NCI-H345 treated with DMSO at 0.1 percent for 48 hours (cell line): ENCODE data around the gene PCNT.
"Not testable (repeated sequence)": the region's sequence is repeated elsewhere in the genome, so short reads cannot be mapped to it uniquely, and the experiment has no call there.

Experiments
- DNase-seq: peaks from one replicate; lab custom pipeline; 2025; ENCODE audit not compliant: unreplicated experiment; lab: John Stamatoyannopoulos, UW

PCNT gene

DNA sequence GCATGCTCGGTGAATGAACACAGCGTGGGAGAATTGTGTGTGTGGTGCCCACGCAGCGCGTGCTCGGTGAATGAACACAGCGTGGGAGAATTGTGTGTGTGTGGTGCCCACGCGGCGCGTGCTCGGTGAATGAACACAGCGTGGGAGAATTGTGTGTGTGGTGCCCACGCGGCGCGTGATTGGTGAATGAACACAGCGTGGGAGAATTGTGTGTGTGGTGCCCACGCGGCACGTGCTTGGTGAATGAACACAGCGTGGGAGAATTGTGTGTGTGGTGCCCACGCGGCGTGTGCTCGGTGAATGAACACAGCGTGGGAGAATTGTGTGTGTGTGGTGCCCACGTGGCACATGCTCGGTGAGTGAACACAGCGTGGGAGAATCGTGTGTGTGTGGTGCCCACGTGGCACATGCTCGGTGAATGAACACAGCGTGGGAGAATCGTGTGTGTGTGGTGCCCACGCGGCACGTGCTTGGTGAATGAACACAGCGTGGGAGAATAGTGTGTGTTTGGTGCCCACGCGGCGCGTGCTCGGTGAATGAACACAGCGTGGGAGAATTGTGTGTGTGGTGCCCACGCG is 79.4 kb downstream of the PCNT start:
- DNase-seq, result not testable (repeated sequence)

DNA sequence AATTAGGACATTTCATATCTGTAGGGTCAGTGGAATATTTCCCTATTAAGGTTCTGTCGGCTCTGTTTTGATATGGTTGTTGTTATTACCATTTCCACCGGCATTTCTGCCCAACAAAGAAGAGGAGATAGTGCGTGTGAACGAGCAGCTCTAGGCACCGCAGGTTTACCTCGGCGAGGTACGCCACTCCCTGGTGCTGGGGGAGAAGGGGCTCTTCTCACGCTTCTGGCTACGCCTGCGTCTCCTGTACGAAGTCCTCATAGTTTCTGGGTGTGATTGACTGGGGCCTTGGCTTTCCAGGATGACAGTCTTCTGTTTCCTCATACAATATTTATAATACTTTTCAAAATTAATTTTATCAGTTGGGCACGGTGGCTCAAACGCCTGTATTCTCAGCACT is 80.3 kb downstream of the PCNT start:
- DNase-seq, result no peak

DNA sequence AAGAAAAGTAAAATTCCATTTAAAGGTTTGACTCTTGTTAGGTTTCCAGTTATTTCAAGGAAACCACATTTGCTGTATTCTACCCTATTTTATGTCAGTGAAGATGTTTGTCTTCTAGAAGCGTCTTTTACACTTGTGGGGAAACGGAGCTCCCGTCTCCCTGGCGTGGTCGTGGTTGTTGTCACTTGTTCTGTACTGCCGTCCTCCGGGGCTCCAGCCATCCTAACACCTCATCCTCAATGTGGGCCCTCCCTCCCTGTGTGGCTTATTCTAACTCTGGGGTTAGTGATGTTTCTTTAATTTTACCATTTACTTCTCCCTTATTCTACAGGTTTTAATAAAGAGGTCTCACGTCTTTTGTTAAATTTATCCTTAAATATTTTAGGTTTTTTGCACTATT is 82.0 kb downstream of the PCNT start:
- DNase-seq, result no peak

DNA sequence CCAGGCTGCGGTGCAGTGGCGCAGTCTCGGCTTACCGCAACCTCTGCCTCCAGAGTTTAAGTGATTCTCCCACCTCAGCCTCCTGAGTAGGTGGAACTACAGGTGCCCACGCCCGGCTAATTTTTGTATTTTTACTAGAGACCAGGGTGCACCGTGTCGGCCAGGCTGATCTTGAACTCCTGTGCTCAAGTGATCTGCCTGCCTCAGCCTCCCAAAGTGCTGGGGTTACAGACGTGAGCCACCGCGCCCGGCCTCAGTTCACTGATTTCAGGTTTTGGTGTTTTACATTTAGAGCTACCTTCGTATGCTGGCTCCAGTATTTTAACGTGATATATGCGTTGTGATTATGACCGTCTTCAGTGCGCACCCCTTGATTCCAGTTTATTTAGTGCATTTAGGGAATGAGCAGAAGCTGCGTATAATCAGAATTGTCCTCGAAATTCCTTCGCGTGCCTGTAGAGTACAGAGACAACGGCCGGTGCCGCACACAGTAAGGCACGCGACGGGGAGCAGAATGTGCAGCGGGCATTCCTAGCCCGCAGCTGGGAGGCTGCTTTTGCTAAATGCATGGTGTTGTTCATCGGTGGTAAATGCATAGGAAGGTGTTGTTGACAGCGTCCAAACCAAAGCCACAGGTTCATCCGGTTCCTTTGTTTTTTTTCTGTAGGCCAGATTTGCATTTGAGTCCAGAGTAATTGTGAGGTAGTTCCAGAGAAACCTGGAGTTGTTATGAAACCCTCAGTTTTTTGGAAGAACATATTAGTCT is 85.9 kb downstream of the PCNT start:
- DNase-seq, result no peak

DNA sequence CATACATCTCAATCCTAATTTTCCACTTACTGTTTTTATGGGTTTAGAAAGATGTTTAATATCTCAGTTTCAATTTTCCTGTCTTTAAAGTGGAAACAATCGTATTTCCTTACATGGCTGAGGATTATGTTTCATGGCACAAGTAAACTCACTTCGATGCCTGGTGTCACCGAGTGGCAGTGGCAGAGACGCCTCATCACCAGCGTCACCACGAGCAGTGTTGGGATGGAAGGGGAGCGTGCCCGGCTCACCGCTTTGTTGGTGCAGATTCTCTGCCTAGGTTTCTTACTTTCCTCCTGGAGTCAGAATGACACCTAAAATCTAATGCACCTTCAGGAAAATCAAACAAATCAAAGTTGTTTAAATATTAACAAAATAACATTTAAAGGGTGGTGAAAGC is 86.6 kb downstream of the PCNT start:
- DNase-seq, result no peak

DNA sequence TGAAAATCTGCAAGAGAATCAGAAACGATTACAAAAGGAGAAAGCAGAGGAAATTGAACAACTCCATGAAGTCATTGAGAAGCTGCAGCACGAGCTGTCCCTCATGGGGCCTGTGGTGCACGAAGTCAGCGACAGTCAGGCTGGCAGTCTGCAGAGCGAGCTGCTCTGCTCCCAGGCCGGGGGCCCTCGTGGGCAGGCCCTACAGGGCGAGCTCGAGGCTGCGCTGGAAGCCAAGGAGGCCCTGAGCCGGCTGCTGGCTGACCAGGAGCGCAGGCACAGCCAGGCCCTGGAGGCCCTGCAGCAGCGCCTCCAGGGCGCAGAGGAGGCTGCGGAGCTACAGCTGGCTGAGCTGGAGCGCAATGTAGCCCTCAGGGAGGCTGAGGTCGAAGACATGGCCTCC is 87.3 kb downstream of the PCNT start:
- no peak for DNase-seq

DNA sequence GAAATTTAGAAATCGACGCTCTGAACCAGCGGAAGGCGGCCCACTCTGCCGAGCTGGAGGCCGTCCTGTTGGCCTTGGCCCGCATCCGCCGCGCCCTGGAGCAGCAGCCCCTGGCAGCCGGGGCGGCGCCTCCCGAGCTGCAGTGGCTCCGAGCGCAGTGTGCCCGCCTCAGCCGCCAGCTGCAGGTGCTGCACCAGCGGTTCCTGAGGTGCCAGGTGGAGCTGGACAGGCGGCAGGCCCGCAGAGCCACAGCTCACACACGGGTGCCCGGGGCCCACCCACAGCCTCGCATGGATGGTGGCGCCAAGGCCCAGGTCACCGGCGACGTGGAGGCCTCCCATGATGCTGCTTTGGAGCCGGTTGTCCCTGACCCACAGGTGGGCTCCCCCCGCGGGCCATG is 87.7 kb downstream of the PCNT start:
- no peak for DNase-seq

DNA sequence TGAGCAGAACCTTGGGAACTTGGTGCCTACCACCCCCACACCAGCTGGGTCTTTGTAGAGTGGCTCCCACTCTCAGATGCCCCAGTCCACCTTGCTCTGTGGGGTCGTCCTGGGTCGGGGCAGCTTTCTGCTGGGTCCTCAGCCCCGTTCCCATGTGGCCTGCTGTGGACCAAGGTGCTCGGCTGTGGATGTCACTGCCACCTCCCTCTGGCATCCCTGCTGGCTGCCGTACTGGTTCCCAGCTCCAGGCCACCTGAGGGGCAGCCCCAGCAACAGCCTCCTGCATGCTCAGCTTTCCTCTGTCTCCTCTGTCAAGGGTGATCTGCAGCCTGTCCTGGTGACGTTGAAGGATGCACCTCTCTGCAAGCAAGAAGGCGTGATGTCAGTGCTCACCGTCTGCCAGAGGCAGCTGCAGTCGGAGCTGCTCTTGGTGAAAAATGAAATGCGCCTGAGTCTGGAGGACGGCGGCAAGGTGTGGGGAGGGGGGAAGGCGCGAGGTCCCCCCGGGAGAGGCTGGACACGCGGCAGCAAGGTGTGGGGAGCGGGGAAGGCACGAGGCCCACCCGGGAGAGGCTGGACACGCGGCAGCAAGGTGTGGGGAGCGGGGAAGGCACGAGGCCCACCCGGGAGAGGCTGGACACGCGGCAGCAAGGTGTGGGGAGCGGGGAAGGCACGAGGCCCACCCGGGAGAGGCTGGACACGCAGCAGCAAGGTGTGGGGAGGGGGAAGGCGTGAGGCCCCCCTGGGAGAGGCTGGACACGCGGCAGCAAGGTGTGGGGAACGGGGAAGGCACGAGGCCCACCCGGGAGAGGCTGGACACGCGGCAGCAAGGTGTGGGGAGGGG is 88.8 kb downstream of the PCNT start:
- DNase-seq, result no peak

DNA sequence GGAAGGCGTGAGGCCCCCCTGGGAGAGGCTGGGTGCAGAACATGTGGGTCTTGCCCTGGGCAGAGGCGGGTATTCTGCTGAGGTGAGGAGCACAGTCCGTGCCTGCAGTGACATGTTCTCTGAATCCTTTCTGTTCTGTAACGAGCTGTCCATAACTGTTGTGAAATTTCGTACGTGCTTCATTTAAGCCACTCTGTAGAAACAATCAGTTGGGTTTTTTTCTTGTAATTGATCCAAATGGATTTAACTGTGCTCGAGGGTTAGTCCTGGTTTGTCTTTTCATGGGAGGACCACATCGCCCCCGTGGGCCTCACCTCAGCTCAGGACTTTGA is 89.4 kb downstream of the PCNT start:
- no peak for DNase-seq

DNA sequence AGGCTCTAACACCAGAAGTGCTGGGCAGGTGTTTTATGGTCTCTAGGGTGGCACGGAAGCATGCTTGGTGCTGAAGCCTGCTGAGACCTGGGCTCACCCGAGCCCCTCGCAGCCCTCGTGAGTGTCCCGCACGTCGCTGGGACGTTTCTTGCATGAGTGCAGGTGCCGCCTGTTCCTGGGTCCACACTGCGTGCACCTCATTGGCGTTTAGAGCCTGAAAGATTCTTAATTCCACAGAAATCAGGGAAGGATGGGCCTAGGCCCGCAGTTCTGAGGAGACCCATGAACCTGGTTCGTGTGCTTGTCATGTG is 91.0 kb downstream of the PCNT start:
- DNase-seq, result no peak

DNA sequence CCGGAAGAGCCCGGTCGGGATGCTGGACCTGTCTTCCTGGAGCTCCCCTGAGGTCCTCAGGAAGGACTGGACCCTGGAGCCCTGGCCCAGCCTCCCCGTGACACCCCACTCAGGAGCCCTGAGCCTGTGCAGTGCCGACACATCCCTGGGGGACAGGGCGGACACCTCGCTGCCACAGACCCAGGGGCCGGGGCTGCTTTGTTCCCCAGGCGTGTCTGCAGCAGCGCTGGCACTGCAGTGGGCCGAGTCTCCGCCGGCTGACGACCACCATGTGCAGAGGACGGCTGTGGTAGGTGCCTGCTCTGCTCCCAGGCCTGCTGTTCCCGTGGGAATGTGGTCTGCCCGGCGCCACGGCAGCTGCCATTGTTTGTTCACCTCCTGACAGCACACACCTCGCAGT is 92.6 kb downstream of the PCNT start:
- DNase-seq, result no peak

DNA sequence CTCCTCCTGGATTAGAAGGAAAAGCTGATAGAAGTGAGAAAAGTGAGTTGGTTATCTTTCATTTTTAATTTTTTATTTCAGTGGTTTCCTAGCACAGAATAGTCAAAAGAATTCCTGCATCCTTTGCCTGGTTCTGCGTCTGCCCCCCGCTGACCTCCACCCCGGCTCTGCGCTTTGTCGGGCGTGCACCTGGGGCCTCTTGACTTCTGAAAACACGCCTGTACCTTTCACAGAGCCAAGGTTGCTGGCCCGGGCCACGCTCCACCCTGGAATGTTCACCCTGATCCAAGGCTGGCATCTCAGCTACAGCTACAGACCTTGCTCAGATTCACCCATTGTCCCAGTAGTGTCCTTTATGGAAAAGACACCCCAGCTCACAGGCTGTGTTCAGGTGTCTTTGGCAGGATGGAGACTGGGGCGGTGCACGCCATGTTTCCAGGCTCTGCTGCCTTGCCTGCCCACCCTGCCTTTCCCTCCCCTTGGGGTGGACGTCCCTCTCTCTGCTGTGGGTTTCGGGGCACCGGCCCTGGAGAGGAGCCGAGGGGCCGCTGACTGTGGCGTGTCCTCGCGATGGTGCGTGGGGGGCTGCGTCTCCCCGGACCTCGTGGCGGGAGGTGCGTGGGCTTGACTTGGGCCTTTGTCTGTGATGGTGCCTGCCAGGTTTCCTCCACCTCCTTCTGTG is 94.5 kb downstream of the PCNT start:
- DNase-seq, result no peak

DNA sequence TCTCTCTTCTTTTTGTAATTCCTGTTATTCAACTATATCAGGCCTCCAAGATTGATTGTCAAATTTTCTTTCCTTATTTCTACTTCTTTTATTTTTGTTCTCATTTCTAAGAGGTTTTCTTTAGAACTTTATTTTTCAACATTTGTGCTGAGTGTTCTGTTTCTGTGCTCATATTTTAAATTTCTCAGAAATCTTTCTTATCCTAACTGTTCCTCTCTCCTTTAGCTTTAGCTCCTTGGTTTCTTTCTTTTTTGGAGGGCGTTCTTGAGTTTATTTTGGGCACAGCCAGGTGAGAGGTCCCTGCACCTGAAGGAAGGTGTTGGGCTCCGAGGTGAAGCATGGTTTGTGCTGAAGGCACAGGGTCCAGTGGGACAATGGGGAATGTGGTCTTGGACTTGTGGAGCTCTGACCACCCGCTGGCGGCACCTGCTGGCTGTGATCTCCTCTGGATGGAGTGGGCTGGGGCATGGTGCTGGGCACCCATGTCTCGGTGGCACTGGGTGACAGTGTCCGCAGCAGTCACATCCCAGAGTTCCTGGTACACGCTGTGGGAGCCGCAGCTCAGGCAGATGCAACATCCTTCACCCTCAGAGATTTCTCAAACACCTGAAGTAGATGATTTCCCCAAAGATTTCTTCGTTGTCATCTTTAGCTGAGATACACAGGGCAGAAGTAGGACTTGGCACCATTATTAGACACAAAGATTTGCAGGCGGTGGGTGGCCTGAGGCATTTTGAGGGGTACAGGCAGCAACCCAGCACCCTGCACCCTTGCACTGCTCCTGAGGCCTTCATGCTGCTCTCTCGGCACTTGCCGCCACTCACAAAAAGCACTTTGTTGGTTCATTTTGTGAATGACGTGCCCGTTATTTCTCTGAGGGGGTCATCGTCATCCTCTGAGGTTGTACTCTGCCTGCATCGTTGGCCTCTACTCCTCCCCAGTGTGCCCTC is 96.6 kb downstream of the PCNT start:
- DNase-seq, result no peak

DNA sequence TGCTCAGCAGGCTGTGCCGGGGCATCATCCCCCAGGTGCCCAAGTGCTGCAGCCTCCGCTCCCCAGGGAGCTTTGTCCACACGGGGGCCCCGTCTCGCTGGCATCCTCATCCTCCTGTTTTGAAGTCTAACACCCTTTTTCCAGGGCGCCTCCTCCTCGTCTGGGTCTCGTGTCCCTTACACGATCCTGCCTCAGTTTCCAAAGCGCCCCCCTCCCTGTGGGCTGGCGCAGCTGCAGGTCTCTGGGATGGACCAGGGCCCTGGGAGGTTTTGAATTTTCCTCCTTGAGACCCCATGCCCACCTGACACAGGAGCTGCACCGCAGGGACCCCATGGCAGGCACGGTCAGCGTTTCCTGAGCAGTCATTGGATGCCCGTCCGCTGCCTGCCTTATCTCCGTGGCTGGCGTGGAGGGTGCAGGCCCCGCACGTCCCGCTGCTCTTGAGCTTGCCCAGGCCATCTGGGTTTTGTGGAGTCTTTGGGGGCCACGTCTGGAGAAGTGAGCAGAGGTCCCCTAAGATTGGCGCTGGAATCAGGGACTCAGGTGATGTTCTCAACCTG is 97.3 kb downstream of the PCNT start:
- no peak for DNase-seq

DNA sequence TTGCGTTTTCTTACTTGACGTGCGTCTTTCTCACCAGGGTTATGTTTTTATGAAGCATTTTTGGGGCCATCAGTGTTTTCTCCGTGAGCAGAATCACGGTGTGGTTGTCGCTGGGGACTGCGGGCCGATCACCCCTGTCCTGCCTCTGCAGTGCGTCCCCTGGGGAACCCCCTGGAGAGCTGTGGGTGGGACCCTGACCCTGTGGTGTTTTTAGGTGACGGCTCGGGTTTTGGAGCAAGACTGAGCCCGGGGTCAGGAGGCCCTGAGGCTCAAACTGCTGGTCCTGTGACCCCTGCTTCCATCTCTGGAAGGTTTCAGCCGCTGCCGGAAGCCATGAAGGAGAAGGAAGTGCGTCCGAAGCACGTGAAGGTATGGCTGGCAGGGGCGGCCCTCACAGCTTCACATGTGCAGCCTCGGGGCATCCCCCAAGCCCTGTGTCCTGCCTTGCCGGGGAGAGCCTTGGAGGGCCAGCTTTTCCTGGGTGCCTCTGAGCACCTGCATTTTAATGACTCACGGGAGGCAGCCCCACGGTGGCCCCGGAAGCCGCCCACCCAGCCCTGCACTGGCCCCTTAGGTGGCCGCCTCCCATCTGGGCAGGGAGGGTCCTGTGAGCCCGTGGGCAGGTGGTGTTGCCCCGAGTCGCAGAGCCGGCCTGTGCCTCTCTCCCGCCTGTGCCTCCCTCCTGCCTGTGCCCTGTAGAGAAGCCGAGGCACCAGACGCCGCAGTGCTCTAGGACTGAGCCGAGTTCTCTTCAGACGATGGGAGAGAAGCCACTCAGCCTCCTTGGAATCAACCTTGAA is 98.0 kb downstream of the PCNT start:
- no peak for DNase-seq

DNA sequence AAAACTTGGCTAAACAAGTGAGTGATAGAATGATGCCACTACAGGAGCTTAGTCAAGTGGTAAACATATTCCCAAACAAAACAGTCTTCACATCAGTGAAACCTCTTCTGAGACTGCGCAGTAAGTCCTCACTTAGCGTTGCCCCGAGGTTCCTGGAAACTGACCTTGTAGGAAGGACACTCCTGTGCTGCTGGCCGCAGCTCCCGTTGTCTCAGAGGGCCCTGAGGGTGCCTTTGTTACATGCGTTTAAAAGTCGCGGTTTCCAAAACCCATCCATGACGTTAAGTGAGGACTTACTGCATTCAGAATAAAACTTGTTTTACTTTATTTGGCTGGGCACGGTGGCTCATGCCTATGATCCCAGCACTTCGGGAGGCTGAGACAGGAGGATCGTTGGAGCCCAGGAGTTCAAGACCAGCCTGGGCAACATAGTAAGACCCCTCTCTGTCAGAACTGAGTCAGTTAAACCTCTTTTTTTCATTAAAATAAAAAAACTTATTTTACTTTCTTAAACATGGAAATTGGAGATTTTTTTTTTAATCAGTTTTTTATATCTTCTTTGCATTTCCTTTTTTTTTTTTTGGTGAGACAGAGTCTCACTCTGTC is 98.8 kb downstream of the PCNT start:
- no peak for DNase-seq

DNA sequence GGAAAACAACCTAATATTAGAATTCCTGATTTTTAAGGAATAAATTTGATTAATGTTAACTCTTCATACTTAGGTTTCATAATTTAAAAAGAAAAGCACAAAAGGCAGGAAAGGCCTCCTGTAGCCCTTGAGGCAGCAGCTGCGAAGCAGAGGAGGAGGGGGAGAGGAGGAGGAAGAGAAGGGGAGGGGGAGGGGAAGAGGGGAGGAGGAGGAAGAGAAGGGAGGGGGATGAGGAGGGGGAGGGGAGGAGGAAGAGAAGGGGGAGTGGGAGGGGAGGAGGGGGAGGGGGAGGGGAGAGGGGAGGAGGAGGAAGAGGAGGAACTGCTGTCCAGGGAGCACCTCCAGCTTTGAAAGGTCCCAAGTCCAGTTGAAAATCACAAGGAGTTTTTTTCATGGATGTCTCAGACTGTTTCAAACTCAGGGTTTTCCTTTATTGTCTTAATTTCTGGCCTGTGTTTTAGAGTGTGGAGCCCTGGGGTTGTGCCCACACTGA is 99.6 kb downstream of the PCNT start:
- no peak for DNase-seq

DNA sequence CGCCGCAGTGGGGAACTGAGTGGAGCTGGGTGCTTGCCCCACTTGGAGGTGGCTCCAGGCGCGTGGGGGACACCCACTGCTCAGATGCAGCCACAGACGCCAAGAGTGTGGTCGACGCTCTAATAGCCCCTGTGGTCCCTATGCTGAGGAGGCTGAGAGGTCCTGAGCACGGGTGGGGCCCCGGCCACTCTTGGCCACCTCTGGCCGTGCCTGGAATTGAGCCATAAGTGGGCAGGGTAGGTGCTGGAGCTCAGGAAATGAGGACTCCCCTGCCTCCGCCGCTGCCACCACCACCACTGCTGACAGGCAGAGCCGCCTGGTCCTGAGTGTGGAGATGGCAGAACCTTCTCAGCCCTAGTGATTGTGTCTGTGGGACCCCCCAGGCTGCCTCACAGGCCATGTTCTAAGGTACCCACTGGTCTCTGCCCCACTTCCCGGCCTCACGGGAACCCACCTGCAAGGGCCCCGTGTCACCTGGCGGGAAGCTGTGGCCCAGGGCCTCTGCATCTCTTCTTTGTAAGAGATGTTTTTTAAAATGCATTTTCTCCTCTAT is 100.2 kb downstream of the PCNT start:
- DNase-seq, result no peak

DNA sequence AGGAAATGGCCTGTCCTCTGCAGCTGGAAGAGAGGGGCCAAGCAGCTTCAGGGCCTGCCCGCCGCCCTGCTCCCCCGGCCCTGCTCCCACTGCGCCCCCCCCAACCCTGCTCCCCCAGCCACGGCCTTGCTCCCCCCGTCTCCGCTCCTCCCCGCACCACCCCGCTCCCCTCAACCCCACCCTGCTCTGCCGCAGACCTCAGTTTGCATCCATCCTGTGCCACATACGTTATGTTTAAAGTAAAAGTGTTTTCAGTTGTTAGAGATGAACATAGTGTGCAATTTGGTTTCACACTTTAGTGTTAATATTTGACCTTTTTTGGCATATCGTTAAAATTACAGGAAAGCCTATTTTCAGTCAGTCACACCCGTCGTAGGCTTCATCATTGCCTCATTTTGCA is 100.7 kb downstream of the PCNT start:
- no peak for DNase-seq
